NCI-H2227 treated with DMSO at 0.1 percent for 48 hours (cell line): Measurements from ENCODE around the gene CSF2.

Experiments used
- DNase-seq: peaks from one replicate; lab custom pipeline; 2025; lab: John Stamatoyannopoulos, UW

The CSF2 gene

GRCh38 chr5:132067941-132068808 lies 5.4 kb upstream of the CSF2 start:
- DNase-seq: no peak

- DNase-seq: no peak
Observed at GRCh38 chr5:132069561-132069960, 4.0 kb upstream of the CSF2 start.

DNA sequence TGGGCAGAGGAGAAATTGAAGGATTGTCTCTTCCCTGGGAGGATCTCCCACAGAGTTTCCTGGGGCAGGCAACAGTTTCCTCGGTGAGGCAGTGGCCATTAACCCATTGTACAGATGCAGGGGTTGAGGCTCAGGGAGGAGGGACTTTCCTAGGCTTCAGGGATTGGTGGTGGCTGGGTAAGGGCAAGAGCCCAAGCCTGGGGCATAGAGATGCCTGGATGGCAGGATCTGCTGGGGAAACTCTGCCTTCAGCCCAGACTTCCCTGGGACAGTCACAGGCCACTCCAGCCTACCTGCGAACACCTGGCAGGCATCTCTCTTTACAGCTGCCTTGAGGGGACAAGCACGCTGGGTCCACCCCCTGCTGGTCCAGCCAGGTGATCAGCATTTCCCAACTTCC lies 3.6 kb upstream of the CSF2 start:
- DNase-seq: no peak

GRCh38 chr5:132070460-132071337 lies 2.9 kb upstream of the CSF2 start:
- DNase-seq: no peak

DNA sequence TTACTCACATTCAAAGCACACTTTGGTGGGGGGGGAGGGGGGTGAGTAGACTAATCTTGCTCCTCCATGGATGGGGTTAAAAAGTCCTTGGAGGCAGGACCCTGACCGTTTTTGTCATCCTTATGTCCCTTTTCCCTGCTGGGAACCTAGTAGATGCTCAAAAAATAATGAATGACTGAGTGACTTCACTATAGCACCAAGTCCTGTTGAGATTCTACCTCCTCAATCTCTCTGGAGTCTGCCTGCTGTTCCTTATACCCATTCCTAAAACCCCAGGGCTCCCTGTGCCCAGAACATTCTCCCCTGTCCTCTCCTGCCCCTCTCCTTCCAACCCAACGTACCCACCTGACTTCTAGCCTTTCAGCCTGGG lies 2.3 kb upstream of the CSF2 start:
- DNase-seq: no peak

DNA sequence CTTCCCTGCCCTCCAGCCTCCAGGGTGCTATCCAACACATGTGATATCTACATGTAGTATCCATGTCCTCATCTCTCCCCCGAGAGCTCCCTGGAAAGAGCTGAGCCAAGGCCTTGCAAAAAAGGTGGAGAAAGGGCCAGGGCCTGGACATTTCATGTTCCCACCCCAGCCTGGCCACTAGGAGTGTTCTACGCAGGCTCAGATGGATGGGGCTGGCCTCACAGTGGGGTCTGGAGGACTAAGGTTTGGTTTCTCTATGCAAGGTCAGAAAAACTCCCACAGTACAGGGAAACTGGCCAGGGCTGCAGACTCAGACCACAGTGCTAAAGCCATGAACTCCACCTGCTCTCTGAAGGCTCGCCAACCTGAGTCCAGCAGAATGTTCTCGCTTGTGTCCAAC lies 1.5 kb upstream of the CSF2 start:
- no peak for DNase-seq

DNA sequence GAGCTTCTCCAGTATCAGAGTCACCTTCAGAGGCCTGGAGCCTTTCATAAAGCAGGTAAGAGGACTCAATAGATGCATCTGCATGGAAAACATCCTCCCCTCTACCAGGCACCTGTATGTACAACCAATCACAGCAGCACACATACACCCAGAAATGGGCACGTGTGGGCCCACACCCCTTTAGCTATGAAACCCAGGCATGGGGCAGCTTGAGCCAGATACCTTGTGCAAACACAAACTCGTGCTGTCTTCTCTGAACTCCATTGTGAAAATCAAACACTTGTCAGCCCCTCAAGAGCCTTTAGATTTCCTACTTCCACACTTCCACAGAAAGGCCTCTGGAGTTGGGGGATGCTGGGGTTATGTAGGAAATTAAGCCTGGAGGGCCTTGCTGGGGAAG lies 1.1 kb upstream of the CSF2 start:
- DNase-seq: no peak

- no peak for DNase-seq
Observed at GRCh38 chr5:132074091-132074771, 642 bp downstream of the CSF2 start.

DNA sequence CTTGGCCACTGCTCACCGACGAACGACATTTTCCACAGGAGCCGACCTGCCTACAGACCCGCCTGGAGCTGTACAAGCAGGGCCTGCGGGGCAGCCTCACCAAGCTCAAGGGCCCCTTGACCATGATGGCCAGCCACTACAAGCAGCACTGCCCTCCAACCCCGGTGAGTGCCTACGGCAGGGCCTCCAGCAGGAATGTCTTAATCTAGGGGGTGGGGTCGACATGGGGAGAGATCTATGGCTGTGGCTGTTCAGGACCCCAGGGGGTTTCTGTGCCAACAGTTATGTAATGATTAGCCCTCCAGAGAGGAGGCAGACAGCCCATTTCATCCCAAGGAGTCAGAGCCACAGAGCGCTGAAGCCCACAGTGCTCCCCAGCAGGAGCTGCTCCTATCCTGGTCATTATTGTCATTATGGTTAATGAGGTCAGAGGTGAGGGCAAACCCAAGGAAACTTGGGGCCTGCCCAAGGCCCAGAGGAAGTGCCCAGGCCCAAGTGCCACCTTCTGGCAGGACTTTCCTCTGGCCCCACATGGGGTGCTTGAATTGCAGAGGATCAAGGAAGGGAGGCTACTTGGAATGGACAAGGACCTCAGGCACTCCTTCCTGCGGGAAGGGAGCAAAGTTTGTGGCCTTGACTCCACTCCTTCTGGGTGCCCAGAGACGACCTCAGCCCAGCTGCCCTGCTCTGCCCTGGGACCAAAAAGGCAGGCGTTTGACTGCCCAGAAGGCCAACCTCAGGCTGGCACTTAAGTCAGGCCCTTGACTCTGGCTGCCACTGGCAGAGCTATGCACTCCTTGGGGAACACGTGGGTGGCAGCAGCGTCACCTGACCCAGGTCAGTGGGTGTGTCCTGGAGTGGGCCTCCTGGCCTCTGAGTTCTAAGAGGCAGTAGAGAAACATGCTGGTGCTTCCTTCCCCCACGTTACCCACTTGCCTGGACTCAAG lies 1.5 kb downstream of the CSF2 start:
- DNase-seq: no peak

GRCh38 chr5:132075719-132076077 lies 2.1 kb downstream of the CSF2 start:
- DNase-seq: no peak

DNA sequence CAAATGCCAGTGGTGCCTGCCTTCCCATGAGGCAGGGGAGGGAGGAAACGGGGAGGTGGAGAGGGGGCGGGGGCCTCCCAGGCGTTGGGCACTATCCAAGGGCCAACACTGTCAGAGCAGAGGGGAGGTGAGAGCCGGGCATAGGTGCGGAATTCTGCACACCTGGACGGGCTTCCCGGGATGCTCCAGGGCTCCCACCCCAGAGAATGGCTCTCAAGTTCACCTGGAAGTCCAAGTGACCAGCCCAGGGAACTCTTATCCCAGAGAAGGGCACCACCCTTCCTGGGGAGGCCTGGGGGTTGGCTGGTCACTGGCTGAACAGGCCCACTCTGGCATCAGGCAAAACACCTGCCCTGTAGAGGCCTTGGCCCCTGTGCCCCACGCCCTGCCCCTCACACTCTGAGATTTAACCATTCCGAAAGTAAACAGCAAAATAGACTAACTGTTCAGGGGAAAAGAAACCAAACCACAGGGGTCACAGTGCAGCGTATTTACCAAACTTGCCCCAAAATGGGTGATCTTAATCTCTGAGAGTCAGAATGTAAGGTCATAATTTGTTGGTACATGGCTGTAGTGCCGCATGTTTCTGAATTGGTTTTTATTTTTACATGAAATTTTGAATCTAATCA lies 2.7 kb downstream of the CSF2 start:
- DNase-seq: no peak

GRCh38 chr5:132076983-132077382 lies 3.4 kb downstream of the CSF2 start:
- no peak for DNase-seq

- DNase-seq: no peak
Observed at GRCh38 chr5:132079081-132079480, 5.5 kb downstream of the CSF2 start.

DNA sequence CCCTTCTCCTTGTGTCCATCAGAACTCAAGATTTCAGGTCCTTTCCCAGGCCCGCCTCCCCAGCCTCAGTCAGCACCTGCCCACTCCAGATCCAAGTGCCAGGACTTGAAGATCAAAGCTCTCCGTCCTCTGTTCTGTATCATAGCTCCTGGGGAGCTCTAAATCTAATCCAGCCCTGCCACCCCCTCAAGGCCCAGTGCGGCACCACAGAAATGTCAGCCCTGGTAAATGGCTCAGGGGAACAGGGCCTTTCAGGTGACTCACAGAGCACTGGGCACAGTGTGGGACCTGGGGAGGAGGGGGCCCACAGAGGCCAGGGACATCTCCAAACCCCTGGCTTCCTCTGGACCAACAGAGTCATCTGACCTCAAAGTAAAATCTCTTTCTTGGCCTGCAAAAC lies 6.0 kb downstream of the CSF2 start:
- no peak for DNase-seq

DNA sequence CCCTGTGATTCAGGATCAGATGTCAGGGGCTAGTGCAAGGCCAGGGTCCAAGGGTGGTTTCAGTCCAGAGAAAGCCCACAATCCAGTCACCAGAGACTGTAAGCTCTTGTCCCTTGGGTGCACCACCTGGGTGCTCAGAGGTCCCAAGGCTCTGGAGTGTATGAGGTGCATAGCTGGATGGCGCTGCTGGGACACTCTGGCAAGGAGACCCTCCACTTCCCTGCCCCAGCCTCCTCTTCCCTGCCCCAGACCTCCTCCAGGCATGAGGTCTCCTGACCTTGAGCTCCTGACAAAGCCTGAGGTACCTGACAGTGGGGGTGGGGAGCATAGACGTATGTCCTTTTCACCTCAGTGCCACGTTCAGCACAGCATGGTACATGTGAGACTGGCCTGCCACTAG lies 7.0 kb downstream of the CSF2 start:
- no peak for DNase-seq

GRCh38 chr5:132081458-132081857 lies 7.9 kb downstream of the CSF2 start:
- DNase-seq: no peak

GRCh38 chr5:132082329-132083023 lies 8.9 kb downstream of the CSF2 start:
- no peak for DNase-seq

GRCh38 chr5:132083071-132083678 lies 9.6 kb downstream of the CSF2 start:
- DNase-seq: no peak

DNA sequence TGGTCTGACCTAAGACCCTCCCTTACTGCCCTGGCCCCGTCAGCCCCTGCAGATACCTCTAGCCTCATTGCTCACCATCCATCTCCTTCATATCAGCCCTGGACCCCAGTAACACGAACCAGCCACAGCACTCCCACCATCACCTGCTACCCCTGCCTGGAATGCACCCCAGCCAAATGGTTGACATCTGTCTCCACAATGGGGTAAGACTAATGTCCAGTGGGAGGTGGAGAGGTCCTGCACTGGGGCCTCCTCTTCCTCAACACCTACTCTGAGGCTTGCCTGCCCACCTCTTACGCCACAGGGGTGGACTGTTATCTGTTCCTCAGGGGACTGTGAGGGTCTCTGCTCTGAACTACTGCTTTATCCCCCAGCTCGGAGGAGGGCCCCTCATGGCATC lies 12.1 kb downstream of the CSF2 start:
- DNase-seq: no peak

DNA sequence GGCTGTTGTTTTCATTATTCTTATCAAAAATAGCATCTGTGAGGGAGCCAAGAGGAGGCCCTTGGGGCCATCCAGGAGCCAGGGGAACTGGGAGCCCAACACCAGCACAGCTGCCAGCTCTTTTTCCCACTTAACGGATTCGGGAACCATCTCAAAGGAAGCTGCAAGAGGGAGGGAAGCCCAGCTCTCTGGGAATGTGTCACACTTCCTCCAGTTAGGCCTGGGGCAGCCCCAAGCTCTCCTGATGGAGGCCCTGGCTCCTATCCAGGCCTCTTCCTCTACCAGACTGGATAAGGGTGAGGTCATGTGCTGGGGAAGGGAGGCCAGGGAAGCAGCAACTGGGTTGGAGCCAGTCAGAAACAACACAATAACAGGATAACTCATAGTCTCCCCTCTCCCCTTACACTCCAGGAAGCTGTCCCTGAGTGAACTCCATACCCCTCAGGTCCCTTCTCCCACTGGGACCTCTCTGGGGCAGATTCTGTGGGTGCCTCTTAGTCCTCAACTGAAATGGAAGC lies 12.7 kb downstream of the CSF2 start:
- no peak for DNase-seq
